HUES48 (cell line): ENCODE measurements around the gene DPAGT1.
A peak's percentile ranks its signal among the peaks of the same experiment; 100 is the strongest.
"Not testable (repeated sequence)": the region's sequence is repeated elsewhere in the genome, so short reads cannot be mapped to it uniquely, and the experiment has no call there.

Experiments used
- H3K27ac ChIP-seq: one replicate; pipeline ENCODE4 v1.7.0; 2013; ENCODE audit warnings: low read depth, low read length, inconsistent platforms
- H3K27me3 ChIP-seq: 2 replicates; pipeline ENCODE4 v1.6.1; 2013; ENCODE audit warnings: mild to moderate bottlenecking, low read length; ENCODE audit not compliant: control insufficient read depth, insufficient read depth
- H3K36me3 ChIP-seq: 2 replicates; pipeline ENCODE4 v1.6.1; 2013; ENCODE audit warnings: low read length; ENCODE audit not compliant: control insufficient read depth, insufficient read depth
- H3K4me1 ChIP-seq: 2 replicates; pipeline ENCODE4 v1.6.1; 2013; ENCODE audit warnings: mild to moderate bottlenecking, low read length; ENCODE audit not compliant: control insufficient read depth, insufficient read depth
- H3K4me3 ChIP-seq: 2 replicates; pipeline ENCODE4 v1.5.1; 2013; ENCODE audit warnings: mild to moderate bottlenecking, low read depth, low read length
- H3K9ac ChIP-seq: 2 replicates; pipeline ENCODE4 v1.6.1; 2013; ENCODE audit warnings: mild to moderate bottlenecking, low read depth, low read length, moderate library complexity
- H3K9me3 ChIP-seq: 2 replicates; pipeline ENCODE4 v1.6.1; 2013; ENCODE audit warnings: low read length; ENCODE audit not compliant: control insufficient read depth, insufficient read depth

DPAGT1 gene

DNA sequence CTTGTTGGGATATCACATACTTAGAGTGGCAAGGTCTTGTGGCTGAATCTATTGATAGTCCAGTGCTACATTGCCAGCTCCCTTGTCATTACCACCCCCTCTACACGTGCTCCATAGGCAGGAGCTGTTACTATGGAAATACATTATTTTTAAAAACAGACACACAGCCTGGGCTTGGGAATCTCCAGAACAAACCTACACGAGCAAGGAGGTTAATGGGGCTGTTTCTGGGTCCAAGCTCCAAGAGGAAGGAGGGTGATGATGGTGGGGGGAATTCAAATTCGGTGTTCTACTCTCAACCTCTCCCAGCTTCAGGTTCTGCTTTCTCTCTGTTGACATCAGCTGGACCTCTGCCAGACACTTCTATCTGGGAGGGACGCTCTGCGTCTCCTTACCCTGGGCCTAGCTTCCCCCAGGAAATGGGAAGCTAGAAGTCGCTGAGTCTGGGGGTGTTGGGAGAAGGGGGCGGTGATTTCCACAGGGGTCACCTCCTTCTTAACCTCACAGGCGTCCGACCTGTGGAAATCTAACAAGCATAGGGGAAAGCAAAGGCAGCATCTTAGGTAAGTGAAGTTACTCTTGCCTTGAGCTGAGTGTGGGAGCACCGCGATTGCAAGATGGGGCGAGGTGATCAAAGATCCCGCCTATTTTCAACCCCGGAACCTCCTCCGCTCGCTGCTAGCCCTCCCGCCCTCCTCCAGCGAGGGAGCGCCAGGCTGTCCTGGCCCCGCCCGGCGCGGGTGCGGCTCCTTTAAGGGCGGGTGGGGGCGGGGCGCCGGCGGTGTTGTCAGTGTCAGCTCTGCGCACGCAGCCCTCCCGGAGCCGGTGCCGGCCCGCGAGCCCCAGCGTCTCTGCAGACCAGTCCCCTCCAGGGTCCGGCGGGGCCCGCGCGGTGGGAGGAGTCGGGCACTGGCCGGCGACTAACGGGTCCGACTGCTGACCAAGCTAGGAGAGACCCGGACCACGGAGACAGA lies 5.2 kb upstream of the DPAGT1 start, which contains the start of gene C2CD2L:
Gene C2CD2L, plus strand, starts transcription at position 781 of the 974 bp plus-strand sequence. CDS start 398 bp downstream, outside the sequence.
- Histone ChIP-seq H3K27me3 (peaks cover 14% of the 10 kb centered on the region), H3K9me3 (no peaks in the 10 kb centered on the region), H3K36me3 (peaks cover 6% of the 10 kb centered on the region; the same call in 1 of the 2 replicates), H3K4me1 (peaks cover 16% of the 10 kb centered on the region), H3K4me3 (peak within 1 kb of the TSS; percentile 75), H3K9ac (peak within 1 kb of the TSS; percentile 54), H3K27ac (no peak within 1 kb of the TSS)

- no peak overlapping the region for H3K27ac ChIP-seq
- peaks cover 26% of the 10 kb centered on the region for H3K4me1 ChIP-seq
These were observed 2.1 kb upstream of the DPAGT1 start for GRCh38 chr11:119103793-119104192.

GRCh38 chr11:119103161-119103664 lies 1.6 kb upstream of the DPAGT1 start:
- H3K4me1 ChIP-seq = peaks cover 26% of the 10 kb centered on the region
- not testable (repeated sequence) for H3K27me3 ChIP-seq, H3K9me3 ChIP-seq, H3K9ac ChIP-seq
- peak overlapping the region; percentile 90 for H3K27ac ChIP-seq
- H3K36me3 ChIP-seq = peaks cover 14% of the 10 kb centered on the region
- peak overlapping the region; percentile 86; the same call in 1 of the 2 replicates for H3K4me3 ChIP-seq

More at GRCh38 chr11:119103793-119104192, 2.1 kb upstream of the DPAGT1 start:
- Histone ChIP-seq H3K9me3 (no peaks in the 10 kb centered on the region), H3K27me3 (peaks cover 12% of the 10 kb centered on the region), H3K4me3 (no peak overlapping the region), H3K9ac (no peak overlapping the region), H3K36me3 (peaks cover 8% of the 10 kb centered on the region; the same call in 1 of the 2 replicates)

DNA sequence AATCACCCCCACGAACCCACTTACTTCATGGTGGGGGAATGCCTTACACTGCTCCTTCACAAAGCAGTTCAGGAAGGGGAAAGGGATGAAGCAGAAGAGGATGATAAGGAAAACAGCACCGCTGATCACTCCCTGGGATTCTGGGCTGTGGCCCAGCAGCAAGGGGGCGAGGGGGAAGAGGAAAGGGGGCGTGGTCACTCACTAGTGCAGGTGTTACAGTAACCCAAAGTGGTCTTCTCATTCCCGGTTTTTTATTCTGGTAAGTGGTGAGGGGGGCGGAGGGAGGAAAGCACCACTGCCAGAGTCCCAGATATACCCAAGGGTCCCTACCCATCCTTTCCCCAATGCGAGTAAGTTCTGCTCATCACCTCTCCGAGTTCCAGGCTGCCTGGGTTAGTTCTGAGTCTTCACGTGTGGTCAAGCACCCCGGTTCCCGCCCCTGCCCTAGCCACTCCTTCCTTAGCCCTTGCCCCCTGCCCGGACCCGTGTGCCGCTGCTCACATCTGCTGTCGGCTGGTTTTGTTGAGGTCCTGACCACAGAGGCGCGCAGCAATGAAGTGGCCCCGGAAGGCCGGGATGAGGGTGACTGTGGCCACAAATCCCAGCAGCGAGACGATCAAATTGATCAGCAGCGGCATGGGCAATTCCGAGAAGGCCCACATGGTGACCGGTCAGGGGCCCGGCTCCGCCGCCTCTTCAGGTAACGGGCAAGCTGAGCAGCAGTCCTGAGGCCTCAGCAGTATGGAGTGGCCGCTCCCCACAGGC lies 477 bp downstream of the DPAGT1 start:
- peak overlapping the region; percentile 91 for H3K9ac ChIP-seq
- peak overlapping the region; percentile 86 for H3K4me3 ChIP-seq
- no peaks in the 10 kb centered on the region for H3K9me3 ChIP-seq
- peak overlapping the region; percentile 90 for H3K27ac ChIP-seq
- H3K36me3 ChIP-seq = peaks cover 34% of the 10 kb centered on the region
- no peaks in the 10 kb centered on the region for H3K27me3 ChIP-seq
- H3K4me1 ChIP-seq = peaks cover 15% of the 10 kb centered on the region

- no peaks in the 10 kb centered on the region for H3K27me3 ChIP-seq
- peak overlapping the region; percentile 86 for H3K4me3 ChIP-seq
- peaks cover 36% of the 10 kb centered on the region for H3K36me3 ChIP-seq
- no peaks in the 10 kb centered on the region for H3K9me3 ChIP-seq
- H3K4me1 ChIP-seq = peaks cover 13% of the 10 kb centered on the region
- H3K9ac ChIP-seq = 0 out of 2 replicates have a peak overlapping the region, but pooled peaks have one; percentile 91
- no peak overlapping the region for H3K27ac ChIP-seq
These were observed 1.2 kb downstream of the DPAGT1 start for GRCh38 chr11:119100246-119100970.

DNA sequence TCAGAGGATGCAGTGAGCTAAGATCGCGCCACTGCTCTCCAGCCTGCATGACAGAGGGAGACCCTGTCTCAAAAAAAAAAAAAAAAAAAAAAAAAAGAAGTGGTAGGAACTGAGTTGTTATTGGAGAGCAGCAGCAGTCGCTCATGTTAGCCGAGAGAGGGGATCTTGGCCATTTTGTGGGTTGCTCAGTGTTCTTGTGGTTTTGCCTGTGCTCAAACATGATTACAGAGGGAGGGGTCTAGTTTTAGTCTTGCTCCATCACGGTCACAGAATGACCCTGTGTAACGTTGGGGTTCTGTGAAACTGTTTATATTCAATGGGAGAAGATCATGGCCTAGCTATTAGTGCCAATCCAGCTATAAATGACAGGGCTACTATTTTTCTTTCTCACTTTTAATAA lies 1.9 kb downstream of the DPAGT1 start:
- Histone ChIP-seq H3K4me1 (peaks cover 13% of the 10 kb centered on the region), H3K9ac (no peak overlapping the region), H3K27ac (no peak overlapping the region), H3K27me3 (no peaks in the 10 kb centered on the region), H3K9me3 (no peaks in the 10 kb centered on the region), H3K4me3 (peak overlapping the region; percentile 86; the same call in 1 of the 2 replicates), H3K36me3 (peaks cover 36% of the 10 kb centered on the region)

GRCh38 chr11:119095066-119095880 lies 6.4 kb downstream of the DPAGT1 start:
- peak overlapping the region; percentile 94 for H3K9ac ChIP-seq

GRCh38 chr11:119094816-119095065 lies 6.9 kb downstream of the DPAGT1 start:
- Histone ChIP-seq H3K4me1 (peaks cover 10% of the 10 kb centered on the region; the same call in 1 of the 2 replicates), H3K27ac (peak overlapping the region; percentile 89), H3K36me3 (peaks cover 71% of the 10 kb centered on the region), H3K9ac (peak overlapping the region; percentile 94), H3K27me3 (no peaks in the 10 kb centered on the region), H3K4me3 (peak overlapping the region; percentile 96), H3K9me3 (no peaks in the 10 kb centered on the region)

More at GRCh38 chr11:119095066-119095880, 6.4 kb downstream of the DPAGT1 start:
- Histone ChIP-seq H3K4me1 (peaks cover 15% of the 10 kb centered on the region), H3K27ac (peak overlapping the region; percentile 89), H3K9me3 (no peaks in the 10 kb centered on the region), H3K27me3 (no peaks in the 10 kb centered on the region), H3K4me3 (peak overlapping the region; percentile 96), H3K36me3 (peaks cover 71% of the 10 kb centered on the region)

DNA sequence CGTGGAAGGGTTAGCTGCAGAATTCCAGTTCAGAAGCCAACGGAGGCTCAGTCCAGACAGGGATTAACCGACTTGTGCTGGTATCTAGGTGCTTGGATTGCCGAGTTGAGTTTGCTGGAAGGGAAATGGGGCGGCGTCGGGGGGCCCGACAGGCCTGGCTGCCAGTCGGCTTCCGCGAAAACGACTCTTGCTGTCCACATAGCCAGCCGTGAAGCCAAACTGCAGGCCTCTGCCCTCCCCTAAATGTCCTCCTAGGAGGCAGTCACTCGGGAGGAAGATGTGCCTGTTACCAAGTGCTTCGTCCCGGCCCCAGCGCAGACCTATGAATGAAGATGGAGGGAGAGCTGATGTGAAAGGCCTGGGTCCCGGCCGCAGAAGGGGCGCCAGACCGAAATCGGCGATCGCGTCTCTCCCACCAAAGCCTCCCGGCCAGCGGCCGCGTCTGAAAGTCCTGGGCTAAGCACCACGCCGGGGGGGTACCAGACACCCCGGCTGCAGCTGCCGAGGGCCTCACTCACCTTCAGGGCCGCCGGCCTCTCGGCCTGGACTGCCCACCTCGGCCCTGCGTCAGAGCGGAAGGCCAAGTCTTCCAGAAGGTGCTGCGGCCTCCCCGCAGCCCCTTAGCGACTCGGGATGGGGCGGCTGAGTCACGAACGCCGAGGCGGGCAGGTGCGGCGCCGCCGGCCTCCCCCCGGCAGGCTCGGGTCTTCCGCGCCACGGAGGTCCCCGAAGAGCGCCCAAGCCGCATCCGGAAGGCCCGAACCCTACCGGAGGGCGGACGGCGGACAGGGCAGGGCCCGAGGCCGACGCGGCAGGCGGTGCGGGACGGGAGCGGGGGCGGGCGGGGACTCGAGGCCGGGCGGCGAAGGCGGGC lies 7.5 kb downstream of the DPAGT1 start:
- peaks cover 72% of the 10 kb centered on the region for H3K36me3 ChIP-seq
- peak overlapping the region; percentile 96 for H3K4me3 ChIP-seq
- H3K9me3 ChIP-seq = no peaks in the 10 kb centered on the region
- H3K27ac ChIP-seq = peak overlapping the region; percentile 89
- peak overlapping the region; percentile 94 for H3K9ac ChIP-seq
- H3K4me1 ChIP-seq = peaks cover 10% of the 10 kb centered on the region; the same call in 1 of the 2 replicates
- no peaks in the 10 kb centered on the region for H3K27me3 ChIP-seq
